HG02938 (cell line): Measurements from ENCODE around the gene MANBA.

ENCODE experiments used
- ATAC-seq: cut with Tn5 transposase; IDR thresholded peaks from one replicate; pipeline ENCODE4 v1.9.1; 2021; ENCODE audit warnings: mild to moderate bottlenecking, moderate library complexity; ENCODE audit not compliant: unreplicated experiment

The MANBA gene

DNA sequence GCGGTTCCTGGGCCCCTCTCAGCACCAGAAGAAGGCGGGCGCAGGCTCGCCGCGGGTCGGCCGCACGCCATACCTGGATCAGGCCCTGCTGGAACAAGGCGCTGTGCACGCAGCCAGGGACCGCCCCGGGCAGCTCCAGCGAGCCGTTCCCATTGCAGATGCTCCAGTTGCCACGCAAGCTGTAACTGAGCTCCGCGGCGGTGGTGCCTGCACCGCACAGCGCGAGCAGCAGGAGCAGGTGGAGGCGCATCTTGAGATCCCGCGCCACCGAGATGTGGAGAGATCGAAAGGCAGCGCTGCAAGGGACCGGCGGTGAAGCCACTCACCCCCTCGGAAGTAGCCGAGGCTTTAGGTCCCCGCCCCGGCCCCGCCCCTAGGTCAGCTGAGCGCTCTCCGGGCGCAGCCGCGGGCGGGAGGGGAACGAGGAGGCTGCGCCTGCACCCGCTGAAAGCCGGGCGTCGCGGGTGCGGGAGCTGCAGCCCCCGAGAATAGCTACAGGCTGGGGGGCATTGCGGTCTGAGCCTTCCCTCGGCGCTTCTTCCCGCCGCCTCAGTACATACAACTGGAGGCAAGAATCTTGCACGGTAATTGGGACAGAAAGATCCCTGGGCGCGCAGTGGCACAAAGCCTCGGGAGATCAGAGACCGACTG lies at the start of gene MANBA:
MANBA (minus strand) TSS at position 324 of the 651 bp plus-strand sequence; CDS start at position 250, 74 bp downstream.
- peak; percentile 87 for ATAC-seq

DNA sequence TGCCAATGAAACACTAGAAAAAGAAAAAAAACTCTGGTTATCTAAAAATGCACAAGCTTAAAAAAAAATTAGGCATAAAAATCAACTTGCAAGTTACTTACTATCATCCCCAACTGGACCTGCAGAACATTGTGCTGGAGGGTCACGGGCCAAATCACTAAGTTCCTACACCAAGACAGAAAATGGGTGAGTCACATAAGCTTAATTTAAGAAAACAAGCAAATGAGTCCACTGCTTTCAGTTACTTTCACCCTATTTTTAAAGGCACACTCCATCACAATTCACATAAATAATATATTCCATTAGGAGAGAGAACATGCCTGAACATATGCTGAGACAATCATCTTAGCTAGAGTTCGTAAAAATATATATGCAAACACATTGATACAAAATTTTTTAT lies 48.9 kb upstream of the MANBA start:
- ATAC-seq = no peak

DNA sequence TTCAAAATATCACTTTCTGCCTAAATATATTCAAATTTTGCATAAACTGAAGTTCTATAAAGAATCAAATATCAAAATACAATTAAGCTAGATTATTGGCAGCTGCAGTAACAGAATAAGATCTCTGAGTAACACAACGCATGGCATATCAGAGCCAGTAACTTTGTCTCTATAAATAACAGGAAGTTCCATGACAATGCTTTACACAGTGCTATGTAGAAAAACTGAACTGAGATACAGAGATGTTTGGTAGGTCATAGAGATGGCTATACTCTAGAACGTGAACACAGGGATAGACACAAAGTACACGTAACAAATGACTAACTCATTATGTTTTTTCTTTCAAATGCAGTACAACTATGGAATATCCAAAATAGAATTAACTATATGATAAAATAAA lies 48.4 kb upstream of the MANBA start:
- peak; percentile 62 for ATAC-seq

DNA sequence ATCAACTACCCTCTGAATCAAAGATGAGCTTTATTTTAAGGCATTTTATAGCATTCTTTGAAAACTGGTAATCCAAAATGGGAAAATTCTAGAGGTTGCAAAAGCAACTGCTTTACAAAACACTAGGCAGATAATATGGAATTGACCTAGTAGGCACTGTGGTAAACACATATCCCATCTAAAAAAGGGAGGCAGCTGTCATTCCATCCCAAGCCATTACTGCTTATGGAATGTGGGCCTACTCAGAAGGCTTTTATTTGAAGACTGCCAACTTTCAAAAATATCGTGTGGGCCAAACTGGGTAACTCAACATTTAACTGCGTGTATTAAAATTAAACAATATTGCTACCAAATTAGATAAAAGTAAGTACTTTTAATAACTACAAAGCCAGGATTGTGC lies 47.2 kb upstream of the MANBA start:
- no peak for ATAC-seq

DNA sequence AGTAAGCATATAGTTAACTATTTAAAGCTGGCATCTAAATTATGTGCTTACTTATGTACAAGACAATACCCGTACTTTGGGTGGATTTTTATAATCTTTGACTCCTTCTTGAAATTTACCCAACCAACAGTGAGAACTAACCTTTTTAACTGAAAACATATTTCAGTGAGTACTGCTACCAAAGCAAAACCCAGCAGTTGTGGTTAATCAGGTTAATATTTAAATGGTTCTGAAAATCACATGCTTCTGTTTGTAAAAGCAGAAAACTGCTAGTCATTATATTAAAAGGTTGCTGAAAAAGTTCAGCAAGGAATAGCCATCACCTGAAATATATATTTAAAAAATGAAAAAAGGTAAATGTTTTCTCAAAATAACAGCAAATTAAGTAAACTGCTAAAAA lies 46.6 kb upstream of the MANBA start:
- ATAC-seq = peak; percentile 49

DNA sequence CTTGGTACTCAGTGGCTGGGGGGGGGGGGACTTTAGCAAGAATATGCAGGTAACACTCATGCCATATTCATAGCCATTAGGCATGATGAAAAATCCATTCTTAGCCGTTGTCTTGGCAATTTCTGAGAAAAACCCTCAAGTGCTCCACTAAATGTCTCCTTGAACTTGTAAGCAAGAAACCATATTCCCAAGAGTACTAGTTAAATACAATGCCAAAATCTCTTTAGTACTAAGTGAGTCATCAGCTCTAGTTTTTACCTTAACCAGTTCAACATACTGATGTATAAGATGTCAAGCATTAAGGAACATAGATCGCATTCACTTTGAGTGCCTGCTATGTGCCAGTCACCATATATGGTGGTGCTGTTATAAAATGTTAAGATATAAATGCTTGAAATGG lies 39.0 kb upstream of the MANBA start:
- ATAC-seq = no peak

DNA sequence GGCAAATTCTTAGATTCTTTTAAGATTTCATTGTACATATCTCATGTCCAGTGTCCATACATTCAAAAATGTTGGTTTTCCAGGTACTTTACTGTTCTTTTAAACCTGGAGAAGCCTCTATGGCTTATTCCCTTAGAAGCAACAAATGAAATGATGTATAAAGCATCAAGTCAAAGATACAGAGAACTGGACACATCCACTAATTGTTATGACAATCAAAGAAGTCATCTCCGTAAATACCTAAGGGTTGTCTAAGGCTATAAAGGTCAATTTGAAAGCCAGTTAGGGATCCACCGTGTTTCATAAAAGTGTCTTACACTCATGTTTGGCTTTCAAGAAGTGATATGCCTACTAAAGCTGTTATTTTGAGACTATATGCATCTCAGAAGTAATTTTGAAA lies 34.2 kb upstream of the MANBA start:
- no peak for ATAC-seq

DNA sequence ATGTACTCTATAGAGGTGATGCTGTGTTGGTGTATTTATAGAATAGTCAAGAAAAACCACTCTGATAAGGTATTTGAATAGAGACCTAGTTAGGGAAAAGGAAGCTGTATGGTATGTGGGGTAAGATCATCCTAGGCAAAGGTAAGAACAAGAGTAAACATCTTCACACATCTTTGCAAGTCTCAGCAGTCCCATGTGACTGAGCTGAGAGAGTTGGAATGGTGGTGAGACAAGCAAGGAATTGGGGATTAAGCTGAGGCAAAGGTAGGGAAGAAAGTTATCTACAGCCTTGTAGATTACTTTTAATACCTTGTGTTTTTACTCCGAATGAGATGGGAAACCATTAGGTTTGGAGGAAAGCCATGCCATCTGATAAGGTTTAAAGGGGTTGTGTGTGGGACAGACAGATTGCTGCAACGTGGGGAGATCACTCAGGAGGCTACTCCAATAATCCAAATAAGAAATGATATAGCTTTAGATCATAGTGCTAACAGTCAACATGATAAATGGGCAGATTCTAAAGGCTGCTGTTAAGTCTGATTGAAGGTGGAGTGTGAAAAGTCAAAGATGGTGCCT lies 31.7 kb upstream of the MANBA start:
- no peak for ATAC-seq

DNA sequence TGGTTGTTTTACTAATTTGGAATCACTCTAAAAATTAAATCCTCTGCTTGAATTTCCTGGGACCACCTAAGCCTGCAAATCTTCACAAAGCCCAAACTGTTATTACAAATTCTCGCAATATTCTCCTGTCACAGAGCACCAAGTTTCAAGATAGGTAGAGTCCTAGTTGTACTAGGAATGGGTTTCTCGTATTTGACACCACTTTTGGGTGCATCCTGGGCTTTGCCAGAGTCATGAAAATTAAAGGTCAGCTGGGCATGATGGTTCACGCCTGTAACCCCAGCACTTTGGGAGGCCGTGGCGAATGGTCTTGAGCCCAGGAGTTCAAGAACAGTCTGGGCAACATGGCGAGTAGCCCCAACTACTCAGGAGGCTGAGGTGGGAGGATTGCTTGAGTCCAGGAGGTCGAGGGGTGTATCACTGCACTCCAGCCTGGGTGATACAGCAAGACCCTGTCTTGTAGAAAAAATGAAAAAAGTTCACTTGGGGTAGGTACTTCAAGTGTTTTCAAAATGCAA lies 30.6 kb upstream of the MANBA start:
- ATAC-seq = no peak

DNA sequence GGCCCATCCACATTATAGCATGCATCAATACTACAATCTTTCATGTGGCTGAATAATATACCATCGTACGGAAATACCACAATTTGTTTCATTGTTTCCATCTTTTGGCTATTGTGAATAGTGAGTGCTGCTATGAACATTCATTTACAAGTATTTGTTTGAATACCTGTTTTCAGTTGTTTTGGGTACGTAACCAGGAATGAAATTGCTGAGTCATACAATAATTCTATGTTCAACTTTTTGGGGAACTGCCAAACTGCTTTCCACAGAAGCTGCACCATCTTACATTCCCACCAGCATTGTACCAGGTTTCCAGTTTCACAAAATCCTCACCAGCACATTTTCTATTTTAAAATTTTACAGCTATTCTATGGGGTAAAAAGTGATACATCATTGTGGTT lies 28.5 kb upstream of the MANBA start:
- no peak for ATAC-seq

DNA sequence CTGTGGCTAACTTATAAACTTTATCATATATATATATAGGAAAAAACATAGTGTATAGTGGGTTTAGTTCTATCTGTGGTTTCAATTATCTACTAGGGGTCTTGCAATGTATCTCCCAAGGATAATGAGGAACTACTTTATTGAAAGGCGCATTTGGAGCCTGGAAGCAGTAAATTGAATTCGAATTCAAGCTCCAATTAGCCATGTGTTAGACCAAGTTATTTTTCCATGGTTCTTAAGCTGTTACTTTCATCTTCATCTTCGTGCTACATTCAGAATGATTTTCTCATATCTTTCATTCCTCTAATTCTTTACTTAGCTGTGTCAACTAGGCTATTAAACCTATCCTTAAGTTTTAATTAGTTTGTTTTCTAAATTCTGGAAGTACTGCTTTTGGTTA lies 27.2 kb upstream of the MANBA start:
- ATAC-seq = no peak

DNA sequence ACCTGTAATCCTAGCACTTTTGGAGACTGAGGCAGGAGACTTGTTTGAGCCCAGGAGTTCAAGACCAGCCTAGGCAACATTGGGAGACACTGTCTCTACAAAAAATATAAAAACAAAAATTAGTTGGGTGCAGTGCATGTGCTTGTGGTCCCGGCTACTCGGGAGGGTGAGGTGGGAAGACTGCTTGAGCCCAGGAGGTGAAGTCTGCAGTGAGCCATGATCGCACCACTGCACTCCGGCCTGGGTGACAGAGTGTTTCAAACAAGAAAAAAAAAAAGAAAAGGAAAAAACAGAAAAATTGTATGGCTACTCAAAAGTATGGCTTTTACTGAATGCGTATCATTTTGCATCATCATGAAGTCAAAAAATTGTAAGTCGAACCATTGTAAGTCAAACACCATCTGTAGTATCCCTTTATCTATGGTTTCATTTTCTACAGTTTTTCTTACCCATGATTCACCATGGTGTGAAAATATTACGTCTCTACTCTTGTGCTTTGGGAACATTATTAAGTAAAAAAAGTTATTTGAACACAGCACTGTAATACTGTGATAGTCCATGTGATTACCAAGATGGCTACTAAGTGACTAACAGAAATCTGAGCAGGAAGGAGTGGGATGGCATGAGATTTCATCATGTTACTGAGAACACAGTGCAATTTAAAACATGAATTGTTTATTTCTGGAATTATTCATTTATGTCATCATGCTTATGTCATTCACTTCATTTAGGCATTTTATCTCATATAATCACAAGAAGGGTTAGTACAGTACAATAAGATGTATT lies 26.5 kb upstream of the MANBA start:
- no peak for ATAC-seq

DNA sequence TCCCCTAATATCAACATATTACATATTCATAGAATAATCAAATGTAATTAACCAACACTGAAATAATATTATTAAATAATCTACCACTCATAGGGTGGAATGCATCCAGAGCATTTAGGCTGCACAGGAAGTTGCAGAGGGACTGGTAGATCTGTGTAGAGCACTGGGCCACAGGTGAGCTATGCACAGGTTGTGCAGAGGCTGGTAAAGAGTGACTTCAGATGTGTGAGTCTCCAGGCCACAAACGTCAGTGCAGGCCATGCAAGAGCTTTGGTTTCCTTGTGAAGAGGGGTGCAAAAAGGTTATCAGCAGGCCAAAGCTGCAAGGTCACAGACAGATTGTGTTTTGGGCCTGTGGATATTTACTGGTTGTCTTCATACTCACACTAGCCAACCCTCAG lies 25.5 kb upstream of the MANBA start:
- no peak for ATAC-seq

DNA sequence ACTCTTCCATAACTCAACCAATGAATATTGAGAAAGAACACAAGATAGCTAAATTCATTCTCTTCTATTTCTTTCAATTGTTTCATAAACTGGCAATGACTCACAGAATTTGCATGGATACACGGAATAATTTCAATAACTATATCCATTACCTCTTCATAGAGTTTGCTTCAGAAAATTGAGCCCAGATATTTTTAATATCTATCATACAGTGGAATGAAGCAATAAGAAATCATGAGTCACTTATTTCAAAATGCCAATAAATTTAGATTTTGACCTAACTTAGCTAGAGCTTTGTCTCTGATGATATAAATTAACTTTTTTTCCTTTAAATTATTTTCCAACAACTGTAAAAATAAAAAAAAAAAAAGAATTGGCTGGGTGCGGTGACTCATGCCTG lies 22.2 kb upstream of the MANBA start:
- no peak for ATAC-seq

DNA sequence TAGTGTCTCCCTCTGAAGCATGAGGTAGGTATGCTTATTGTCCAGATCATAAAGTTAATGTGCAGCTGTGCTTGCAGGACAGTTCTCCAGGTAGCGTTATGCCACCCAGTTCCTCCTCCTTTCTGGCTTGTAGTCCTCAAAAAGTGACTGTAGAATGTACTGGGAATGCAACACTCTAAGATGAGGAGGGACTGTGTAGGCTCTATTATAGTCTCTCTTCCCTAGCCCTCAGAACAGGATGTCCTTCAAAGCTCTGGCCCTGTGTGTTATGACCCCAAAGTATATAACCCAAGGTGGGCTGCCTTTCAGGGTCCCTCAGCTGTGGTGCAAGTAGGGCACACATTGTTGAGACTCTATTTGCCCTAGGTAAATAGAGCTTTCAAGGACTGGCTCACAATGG lies 20.8 kb upstream of the MANBA start:
- no peak for ATAC-seq

DNA sequence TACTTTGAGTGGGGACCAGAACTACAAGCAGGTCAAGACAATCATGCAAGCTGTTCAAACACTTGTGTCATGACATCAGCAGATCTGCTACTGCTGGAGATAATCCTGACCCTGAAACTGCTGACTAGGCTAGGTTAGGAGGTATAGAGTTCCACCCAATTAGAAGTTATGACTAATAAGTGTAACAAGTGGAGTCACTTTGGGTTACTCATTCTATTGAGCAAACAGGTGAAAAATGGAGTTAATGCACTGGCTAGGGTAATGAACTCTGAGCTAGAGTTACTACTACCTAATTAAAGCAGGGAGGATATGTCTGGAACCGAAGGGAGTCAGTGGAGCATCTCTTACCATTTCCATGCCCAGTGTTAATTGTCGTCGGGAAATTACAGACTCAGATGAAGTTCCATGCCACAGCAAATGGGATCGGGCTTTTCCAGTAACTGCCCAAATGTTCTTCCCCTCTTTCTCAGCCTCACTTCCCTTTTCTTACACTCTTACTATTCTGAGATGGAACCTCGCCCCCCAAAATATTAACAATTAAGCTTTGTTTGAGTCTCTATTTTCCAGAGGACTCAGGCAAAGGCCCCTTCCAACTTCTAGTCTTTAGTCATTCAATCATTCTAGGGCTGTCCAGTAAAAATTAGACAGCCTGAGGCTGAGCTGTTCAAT lies 19.8 kb upstream of the MANBA start:
- ATAC-seq = no peak

DNA sequence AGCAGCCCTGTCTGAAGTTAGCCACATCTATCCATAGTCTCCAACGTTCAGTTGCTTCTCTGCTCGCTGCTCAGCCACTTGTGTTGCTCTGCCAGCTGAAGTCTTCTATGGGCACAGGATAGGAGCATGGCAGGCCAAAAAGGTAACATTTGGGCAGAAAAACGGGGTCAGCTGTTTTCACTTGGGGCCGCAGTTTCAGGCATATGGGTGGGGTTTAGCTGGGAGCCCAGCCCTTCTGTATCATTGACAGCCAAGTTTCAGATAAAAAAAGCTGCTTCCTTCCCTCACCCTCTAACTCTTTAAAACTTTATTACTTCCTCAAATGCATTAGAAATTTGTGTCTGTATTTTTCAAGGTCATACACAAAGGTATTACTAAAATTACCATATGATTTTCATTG lies 18.4 kb upstream of the MANBA start:
- no peak for ATAC-seq

DNA sequence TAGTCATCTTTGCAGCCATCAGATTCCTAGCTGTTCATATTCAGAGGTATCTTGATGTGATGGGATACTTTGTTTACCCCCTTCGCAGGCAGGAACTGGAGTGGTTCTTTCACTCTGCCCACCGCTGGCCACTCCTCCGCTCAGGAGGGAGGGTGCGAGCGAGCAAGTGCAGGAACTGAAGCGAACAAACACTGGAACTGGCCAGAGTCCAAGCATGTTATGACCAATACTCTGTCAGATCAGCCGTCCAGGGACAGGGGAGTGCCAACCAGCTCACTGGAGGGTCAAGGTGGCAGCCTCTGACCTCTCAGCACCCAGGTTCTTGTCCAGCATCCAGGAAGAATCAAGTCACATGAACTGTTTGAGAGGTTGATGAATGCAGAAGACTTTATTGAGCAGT lies 18.0 kb upstream of the MANBA start:
- ATAC-seq = no peak

DNA sequence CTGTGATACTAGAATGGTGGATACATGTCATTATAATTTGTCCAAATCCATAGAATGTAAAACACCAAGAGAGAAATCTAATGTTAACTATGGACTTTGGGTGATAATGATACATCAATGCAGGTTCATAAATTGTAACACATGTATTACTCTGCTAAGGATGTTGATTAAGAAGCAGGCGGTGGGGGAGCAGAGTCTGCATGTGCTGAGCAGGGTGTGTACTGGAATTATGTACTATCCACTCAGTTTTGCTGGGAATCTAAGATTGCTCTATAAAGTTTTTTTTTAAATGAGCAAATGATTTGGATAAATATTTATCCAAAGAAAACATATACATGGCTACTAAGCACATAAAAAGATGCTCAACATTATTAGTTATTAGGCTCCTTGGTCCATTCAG lies 15.0 kb upstream of the MANBA start:
- no peak for ATAC-seq

DNA sequence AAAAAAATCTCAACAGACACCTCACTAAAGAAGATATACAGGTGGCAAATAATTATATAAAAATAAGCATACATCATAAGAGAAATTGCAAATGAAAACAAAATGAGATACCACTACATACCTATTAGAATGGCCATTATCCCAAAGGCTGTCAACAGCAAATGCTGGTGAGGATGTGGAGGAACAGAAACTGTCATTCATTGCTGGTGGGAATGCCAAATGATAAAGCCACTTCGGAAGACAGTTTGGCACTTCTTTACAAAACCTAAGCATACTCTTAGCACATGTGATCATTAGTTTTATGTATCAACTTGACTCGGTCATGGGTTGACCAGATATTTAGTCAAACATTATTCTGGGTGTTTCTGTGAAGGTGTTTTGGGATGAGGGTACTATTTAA lies 13.5 kb upstream of the MANBA start:
- ATAC-seq = no peak

DNA sequence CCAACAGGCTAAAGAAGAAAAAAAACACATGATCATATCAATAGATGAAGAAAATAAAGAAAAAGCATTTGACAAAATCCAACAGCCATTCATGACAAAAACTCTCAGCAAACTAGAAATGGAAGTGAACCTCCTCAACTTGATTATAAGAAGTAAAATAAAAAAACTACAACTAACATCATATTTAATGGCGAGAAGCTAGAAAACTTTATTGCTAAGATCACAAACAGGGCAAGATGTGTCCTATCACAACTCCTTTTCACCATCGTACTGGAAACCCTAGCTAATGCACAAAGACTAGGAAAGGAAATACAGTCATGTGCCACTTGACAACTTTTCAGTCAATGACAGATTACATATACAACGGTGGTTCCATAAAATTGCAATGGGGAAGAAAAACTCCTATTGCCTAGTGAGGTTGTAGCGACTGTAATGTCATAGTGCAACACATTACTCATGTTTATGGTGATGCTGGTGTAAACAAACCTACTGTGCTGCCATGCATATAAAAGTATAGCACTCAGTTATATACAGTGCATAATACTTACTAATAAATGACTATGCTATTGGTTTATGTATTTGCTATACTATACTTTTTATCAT lies 12.1 kb upstream of the MANBA start:
- no peak for ATAC-seq
